H1 (cell line): ENCODE data around the gene CDCP1. TPM values are rescaled to one million over a fixed set of nuclear protein-coding genes. Genes with fewer than 3 reads are reported as not detected.

Source experiments
- ATF3 ChIP-seq: IDR thresholded peaks from 2 replicates; pipeline ENCODE4 v1.6.1; 2011; ENCODE audit warnings: low read depth, mild to moderate bottlenecking, low read length; ENCODE audit not compliant: insufficient read depth
- CBX5 ChIP-seq: fragments of 300-800, 300-1000 bp; sonication (generic); IDR thresholded peaks from 2 replicates; pipeline ENCODE4 v1.7.1; 2016; ENCODE audit warnings: antibody characterized with exemption, low read length, low read depth
- E2F6 ChIP-seq: IDR thresholded peaks from 2 replicates; pipeline ENCODE4 v1.6.1; 2012; ENCODE audit warnings: inconsistent platforms
- EP300 ChIP-seq, 2 experiments: IDR thresholded peaks; 1 replicate in 1 of 2; 2 replicates in 1 of 2; pipeline ENCODE4 v1.6.1; 2011 to 2012; ENCODE audit warnings: low read depth in 2 of 2, low read length in 2 of 2, mild to moderate bottlenecking in 2 of 2, borderline replicate concordance in 1 of 2, inconsistent platforms in 1 of 2, moderate library complexity in 1 of 2
- PHF8 ChIP-seq: fragments of 200-600 bp; sonication (generic); conservative IDR thresholded peaks from 2 replicates; pipeline ENCODE4 v1.7.1; 2012; ENCODE audit warnings: low read depth, mild to moderate bottlenecking, inconsistent platforms, low read length, moderate library complexity
- RBBP5 ChIP-seq: IDR thresholded peaks from 2 replicates; pipeline ENCODE4 v1.7.1; 2012; ENCODE audit warnings: low read depth, mild to moderate bottlenecking, inconsistent platforms, low read length, moderate library complexity, borderline replicate concordance
- SP2 ChIP-seq: IDR thresholded peaks from 2 replicates; pipeline ENCODE4 v1.6.1; 2012; ENCODE audit warnings: mild to moderate bottlenecking, low read length, inconsistent platforms
- SP4 ChIP-seq: IDR thresholded peaks from 2 replicates; pipeline ENCODE4 v1.6.1; 2012; ENCODE audit warnings: low read length, inconsistent platforms
- ZNF274 ChIP-seq: IDR thresholded peaks from 2 replicates; pipeline ENCODE4 v1.7.0; 2012; ENCODE audit warnings: low read length, borderline replicate concordance; ENCODE audit errors: extremely low read depth
- polyA plus RNA-seq, 7 experiments: library from polyadenylated mRNA; depleted of rRNA in 3 of 7; stranded (reverse) in 5 of 7; unstranded in 2 of 7; fragments of >200 nt in 5 of 7; fragments of 200-250 nt in 2 of 7; gene quantifications; 1 replicate in 5 of 7; 2 replicates in 1 of 7; 4 replicates in 1 of 7; pipeline versions ENCODE4 v1.2.1 to v1.2.3, GENCODE V29; 2011 to 2013; ENCODE audit warnings: missing spikeins in 2 of 7, mixed read lengths in 2 of 7
- total RNA-seq: library from RNA; stranded (reverse); fragmentation: NEBNext Ultra II Directional; extraction: Animal tissue kit (Norgen Biotek cat#: 25700); gene quantifications from 2 replicates; pipeline ENCODE4 v1.2.1, GENCODE V29; 2021

CDCP1 gene
- total and polyA plus RNA-seq, 2 of the 8 experiments (the other 6 are each of a cell fraction or from before 2014, with no cell fraction given): 10.0 to 23.3 TPM

- TF ChIP-seq E2F6 (no peak), RBBP5 (no peak), SP2 (no peak), CBX5 (no peak), PHF8 (no peak), ZNF274 (no peak), SP4 (no peak), ATF3 (no peak), EP300 (IDR thresholded peaks at IDR 0.05; ENCODE audit: borderline replicate concordance in 1 of 2, low read depth in 2 of 2, low read length in 2 of 2) (no peak)
Measured at GRCh38 chr3:45081506-45082141, 64.6 kb downstream of the CDCP1 start (continued).
